AG09309 (cell line): ENCODE results near the gene PCDH11Y.
"Not testable (repeated sequence)": the region's sequence is repeated elsewhere in the genome, so short reads cannot be mapped to it uniquely, and the experiment has no call there.

Experiments used
- DNase-seq: peaks from one replicate; pipeline ENCODE4 v3.0.0-alpha.2; 2010; ENCODE audit warnings: low read depth
- H3K4me3 ChIP-seq: 2 replicates; pipeline ENCODE4 v1.5.1; 2011; ENCODE audit warnings: mild to moderate bottlenecking, low read depth, low read length, moderate library complexity; ENCODE audit not compliant: control insufficient read depth

Gene PCDH11Y

GRCh38 chrY:5776485-5776884 lies 776.4 kb downstream of the PCDH11Y start:
- not testable (repeated sequence) for DNase-seq, H3K4me3 ChIP-seq
